SU-DHL-6 (cell line): ENCODE measurements around the gene EVPL.

Source experiments
- H2AFZ ChIP-seq: fragments of 200-600 bp; sonication (generic); 2 replicates; pipeline ENCODE4 v1.6.1; 2014; ENCODE audit warnings: low read depth, mild to moderate bottlenecking, moderate library complexity, mixed read lengths, antibody characterized with exemption, low read length; ENCODE audit not compliant: severe bottlenecking
- H3F3A ChIP-seq: fragments of 200-600 bp; shearing (Covaris generic); 2 replicates; pipeline ENCODE4 v1.6.0; 2016; ENCODE audit warnings: antibody characterized with exemption, mild to moderate bottlenecking; ENCODE audit not compliant: insufficient read depth
- H3K27ac ChIP-seq: fragments of 200-600 bp; sonication (generic); 2 replicates; pipeline ENCODE4 v1.5.1; 2016; ENCODE audit warnings: low read depth, mild to moderate bottlenecking, low read length, moderate library complexity, mixed read lengths
- H3K27me3 ChIP-seq: fragments of 200-600 bp; sonication (generic), shearing (Covaris generic); 2 replicates; pipeline ENCODE4 v1.6.0; 2014; ENCODE audit warnings: mild to moderate bottlenecking, low read length
- H3K36me3 ChIP-seq: fragments of 200-600 bp; sonication (generic); 2 replicates; pipeline ENCODE4 v1.6.1; 2014; ENCODE audit warnings: mild to moderate bottlenecking, low read length, mixed read lengths
- H3K4me2 ChIP-seq: fragments of 300-600, 200-600 bp; shearing (Covaris generic), sonication (generic); 2 replicates; pipeline ENCODE4 v1.6.0; 2014; ENCODE audit warnings: low read length, low read depth, mild to moderate bottlenecking; ENCODE audit not compliant: poor library complexity, severe bottlenecking
- H3K4me3 ChIP-seq: fragments of 200-600 bp; sonication (generic); 2 replicates; pipeline ENCODE4 v1.5.1; 2014; ENCODE audit warnings: antibody characterized with exemption, low read length, mild to moderate bottlenecking, mixed read lengths; ENCODE audit not compliant: insufficient read depth, poor library complexity, severe bottlenecking
- H3K79me2 ChIP-seq: fragments of 200-600 bp; sonication (generic); 2 replicates; pipeline ENCODE4 v1.6.1; 2014; ENCODE audit warnings: mild to moderate bottlenecking, low read length, moderate library complexity; ENCODE audit not compliant: insufficient read depth
- H3K9ac ChIP-seq: fragments of 200-600 bp; sonication (generic); 2 replicates; pipeline ENCODE4 v1.7.0; 2014; ENCODE audit warnings: mild to moderate bottlenecking, low read length
- H3K9me2 ChIP-seq: fragments of 200-600 bp; sonication (generic); replicated peaks from 2 replicates; pipeline ENCODE4 v1.6.1; 2014; ENCODE audit warnings: low read length; ENCODE audit not compliant: insufficient read depth
- H3K9me3 ChIP-seq: fragments of 200-600 bp; sonication (generic); 2 replicates; pipeline ENCODE4 v1.6.1; 2014; ENCODE audit warnings: low read length, mixed read lengths; ENCODE audit not compliant: insufficient read depth
- H4K20me1 ChIP-seq: fragments of 200-600 bp; sonication (generic); 2 replicates; pipeline ENCODE4 v1.6.1; 2014; ENCODE audit warnings: low read depth, mild to moderate bottlenecking, antibody characterized with exemption, low read length, moderate library complexity, mixed read lengths
- CTCF ChIP-seq: fragments of 200-600 bp; sonication (generic); IDR thresholded peaks from one replicate; pipeline ENCODE4 v1.5.1; 2017; ENCODE audit warnings: antibody characterized with exemption, mild to moderate bottlenecking, low read length, moderate library complexity; ENCODE audit not compliant: insufficient read depth, poor library complexity, severe bottlenecking
- EZH2phosphoT487 ChIP-seq: fragments of 200-600 bp; sonication (generic), shearing (Covaris generic); conservative IDR thresholded peaks from 2 replicates; pipeline ENCODE4 v1.6.1; 2018; ENCODE audit warnings: mild to moderate bottlenecking, antibody characterized with exemption, low read length, moderate library complexity, mixed read lengths

The EVPL gene

GRCh38 chr17:76074390-76075363 lies 47.6 kb upstream of the EVPL start, which contains the start of gene GALR2:
Gene GALR2 (plus strand): TSS chr17:76074781. CDS start chr17:76074884, 103 bp downstream.
- Histone ChIP-seq H3K27ac (no peak within 1 kb of the TSS), H3K9me2 (no peaks in the 10 kb centered on the region), H3K79me2 (peaks cover 31% of the 10 kb centered on the region), H3K27me3 (no peaks in the 10 kb centered on the region), H3K9ac (no peak within 1 kb of the TSS), H3K9me3 (no peaks in the 10 kb centered on the region), H3K36me3 (no peaks in the 10 kb centered on the region), H3K4me2 (no peak within 1 kb of the TSS), H3F3A (peaks cover 12% of the 10 kb centered on the region), H4K20me1 (no peaks in the 10 kb centered on the region), H2AFZ (no peak within 1 kb of the TSS), H3K4me3 (no peak within 1 kb of the TSS)
- TF ChIP-seq EZH2phosphoT487 (no peak), CTCF (no peak)

GRCh38 chr17:76072148-76072858 lies 45.2 kb upstream of the EVPL start, which contains the start of gene SRP68:
Gene SRP68 (minus strand): TSS chr17:76072517. CDS start chr17:76072491, 26 bp downstream.
- Histone ChIP-seq H3K79me2 (peaks cover 31% of the 10 kb centered on the region), H3K4me2 (peak within 1 kb of the TSS; percentile 97), H3F3A (peaks cover 12% of the 10 kb centered on the region), H2AFZ (peak within 1 kb of the TSS; percentile 91), H3K27ac (peak within 1 kb of the TSS; percentile 68), H3K27me3 (no peaks in the 10 kb centered on the region), H3K9me2 (no peaks in the 10 kb centered on the region), H4K20me1 (no peaks in the 10 kb centered on the region), H3K36me3 (no peaks in the 10 kb centered on the region), H3K9me3 (no peaks in the 10 kb centered on the region), H3K4me3 (peak within 1 kb of the TSS; percentile 90), H3K9ac (peak within 1 kb of the TSS; percentile 93)
- no peak for TF ChIP-seq EZH2phosphoT487
- no peak for TF ChIP-seq CTCF

GRCh38 chr17:76071531-76072147 lies 44.5 kb upstream of the EVPL start:
- Histone ChIP-seq H3K27ac (peak overlapping the region; percentile 68), H3F3A (peaks cover 12% of the 10 kb centered on the region), H3K27me3 (no peaks in the 10 kb centered on the region), H3K4me2 (peak overlapping the region; percentile 97), H2AFZ (peak overlapping the region; percentile 91), H3K9ac (peak overlapping the region; percentile 93), H3K36me3 (no peaks in the 10 kb centered on the region), H3K79me2 (peaks cover 31% of the 10 kb centered on the region), H3K9me2 (no peaks in the 10 kb centered on the region), H4K20me1 (no peaks in the 10 kb centered on the region), H3K9me3 (no peaks in the 10 kb centered on the region), H3K4me3 (peak overlapping the region; percentile 90)
- TF ChIP-seq CTCF: no peak
- no peak for TF ChIP-seq EZH2phosphoT487
